Measurements from ENCODE around the gene TNFRSF4. TPM values are rescaled to one million over a fixed set of nuclear protein-coding genes. Genes with fewer than 3 reads are reported as not detected.

TNFRSF4 gene
- total RNA-seq, 1 experiment from 2014 or later, result 0.62 TPM

DNA sequence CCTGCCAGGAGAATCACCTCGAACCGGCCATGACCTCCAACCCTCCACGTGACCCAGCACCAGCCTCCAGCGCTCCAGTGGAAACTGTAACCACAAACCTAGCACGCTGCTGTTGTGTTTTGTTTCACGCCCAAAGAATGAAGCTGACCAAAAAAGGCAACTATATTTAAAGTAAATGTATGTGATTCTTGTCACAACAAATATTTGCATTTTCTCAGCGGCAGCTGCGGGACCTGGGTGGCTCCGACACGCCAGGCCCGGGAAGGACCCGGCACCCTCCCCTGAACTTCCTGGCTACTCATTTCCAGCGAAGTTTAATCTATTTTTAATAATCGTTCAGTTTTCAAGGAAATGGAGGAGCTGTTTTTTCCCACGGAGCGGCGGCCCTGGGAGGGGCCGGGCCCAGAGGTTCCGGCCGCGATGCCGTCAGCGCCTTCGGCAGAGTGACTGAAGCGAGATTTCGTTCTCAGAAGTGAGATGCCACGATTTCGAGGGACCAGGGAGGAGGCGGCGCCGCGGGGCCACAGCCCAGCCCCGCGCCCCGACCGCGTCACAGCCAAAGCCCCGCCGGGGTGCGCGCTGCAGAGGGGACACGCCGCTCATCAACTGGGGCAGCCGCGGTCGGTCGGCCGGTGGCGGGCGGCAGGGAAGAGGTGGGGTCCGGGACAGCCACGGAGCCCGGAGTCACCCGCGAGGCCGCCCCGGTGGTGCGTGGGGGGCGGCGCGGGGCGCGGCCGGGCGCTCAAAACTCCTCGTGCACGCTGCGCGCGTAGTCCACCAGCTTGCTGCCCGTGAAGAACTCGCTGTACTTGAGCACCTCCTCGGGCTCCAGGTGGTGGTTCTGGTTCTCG, 3.0 kb upstream of the TNFRSF4 start:
- no peaks in the 10 kb centered on the region for H3K27me3 ChIP-seq (ENCODE audit: control insufficient read depth, insufficient read depth, low read length)
- ChIA-PET CTCF (interaction anchor here (0.7 kb wide), 1 partner anchor 233 kb away, joined by 3 read pairs; no protein-coding TSS in a partner anchor), POLR2A (no interaction called here)
- in situ Hi-C loops (cut with HindIII; ENCODE audit: low pct_unique_long_range_greater_than_20kb, low sequenced_read_pairs) (no loop called here), intact Hi-C loops (cut with micrococcal nuclease; ENCODE audit: unreplicated experiment) (no loop called here)
- H3K27ac ChIP-seq (ENCODE audit: low read length), result no peak overlapping the region
- no peak for ATAC-seq
- no peak for TF ChIP-seq POLR2AphosphoS5 (IDR thresholded peaks at IDR 0.05; ENCODE audit: low read depth, low read length)
- no peak for TF ChIP-seq SIN3A (IDR thresholded peaks at IDR 0.05; ENCODE audit: borderline replicate concordance, insufficient read depth, low read depth, low read length)
- TF ChIP-seq, protein P1, sequence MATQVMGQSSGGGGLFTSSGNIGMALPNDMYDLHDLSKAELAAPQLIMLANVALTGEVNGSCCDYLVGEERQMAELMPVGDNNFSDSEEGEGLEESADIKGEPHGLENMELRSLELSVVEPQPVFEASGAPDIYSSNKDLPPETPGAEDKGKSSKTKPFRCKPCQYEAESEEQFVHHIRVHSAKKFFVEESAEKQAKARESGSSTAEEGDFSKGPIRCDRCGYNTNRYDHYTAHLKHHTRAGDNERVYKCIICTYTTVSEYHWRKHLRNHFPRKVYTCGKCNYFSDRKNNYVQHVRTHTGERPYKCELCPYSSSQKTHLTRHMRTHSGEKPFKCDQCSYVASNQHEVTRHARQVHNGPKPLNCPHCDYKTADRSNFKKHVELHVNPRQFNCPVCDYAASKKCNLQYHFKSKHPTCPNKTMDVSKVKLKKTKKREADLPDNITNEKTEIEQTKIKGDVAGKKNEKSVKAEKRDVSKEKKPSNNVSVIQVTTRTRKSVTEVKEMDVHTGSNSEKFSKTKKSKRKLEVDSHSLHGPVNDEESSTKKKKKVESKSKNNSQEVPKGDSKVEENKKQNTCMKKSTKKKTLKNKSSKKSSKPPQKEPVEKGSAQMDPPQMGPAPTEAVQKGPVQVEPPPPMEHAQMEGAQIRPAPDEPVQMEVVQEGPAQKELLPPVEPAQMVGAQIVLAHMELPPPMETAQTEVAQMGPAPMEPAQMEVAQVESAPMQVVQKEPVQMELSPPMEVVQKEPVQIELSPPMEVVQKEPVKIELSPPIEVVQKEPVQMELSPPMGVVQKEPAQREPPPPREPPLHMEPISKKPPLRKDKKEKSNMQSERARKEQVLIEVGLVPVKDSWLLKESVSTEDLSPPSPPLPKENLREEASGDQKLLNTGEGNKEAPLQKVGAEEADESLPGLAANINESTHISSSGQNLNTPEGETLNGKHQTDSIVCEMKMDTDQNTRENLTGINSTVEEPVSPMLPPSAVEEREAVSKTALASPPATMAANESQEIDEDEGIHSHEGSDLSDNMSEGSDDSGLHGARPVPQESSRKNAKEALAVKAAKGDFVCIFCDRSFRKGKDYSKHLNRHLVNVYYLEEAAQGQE (IDR thresholded peaks at IDR 0.05; ENCODE audit: insufficient read depth in 1 of 2, low read depth in 2 of 2, low read length in 1 of 2), result no peak
- TF ChIP-seq, protein P2, sequence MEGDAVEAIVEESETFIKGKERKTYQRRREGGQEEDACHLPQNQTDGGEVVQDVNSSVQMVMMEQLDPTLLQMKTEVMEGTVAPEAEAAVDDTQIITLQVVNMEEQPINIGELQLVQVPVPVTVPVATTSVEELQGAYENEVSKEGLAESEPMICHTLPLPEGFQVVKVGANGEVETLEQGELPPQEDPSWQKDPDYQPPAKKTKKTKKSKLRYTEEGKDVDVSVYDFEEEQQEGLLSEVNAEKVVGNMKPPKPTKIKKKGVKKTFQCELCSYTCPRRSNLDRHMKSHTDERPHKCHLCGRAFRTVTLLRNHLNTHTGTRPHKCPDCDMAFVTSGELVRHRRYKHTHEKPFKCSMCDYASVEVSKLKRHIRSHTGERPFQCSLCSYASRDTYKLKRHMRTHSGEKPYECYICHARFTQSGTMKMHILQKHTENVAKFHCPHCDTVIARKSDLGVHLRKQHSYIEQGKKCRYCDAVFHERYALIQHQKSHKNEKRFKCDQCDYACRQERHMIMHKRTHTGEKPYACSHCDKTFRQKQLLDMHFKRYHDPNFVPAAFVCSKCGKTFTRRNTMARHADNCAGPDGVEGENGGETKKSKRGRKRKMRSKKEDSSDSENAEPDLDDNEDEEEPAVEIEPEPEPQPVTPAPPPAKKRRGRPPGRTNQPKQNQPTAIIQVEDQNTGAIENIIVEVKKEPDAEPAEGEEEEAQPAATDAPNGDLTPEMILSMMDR (IDR thresholded peaks at IDR 0.05), result no peak
- no peak for TF ChIP-seq TCF7L2 (IDR thresholded peaks at IDR 0.05; ENCODE audit: low read depth, low read length)
- TSS peak; percentile 91 for BruUV-seq (replicated peaks)
- H3K9me3 ChIP-seq (ENCODE audit: control insufficient read depth, insufficient read depth, low read depth, low read length), result no peaks in the 10 kb centered on the region
- peaks cover 2% of the 10 kb centered on the region; the same call in 1 of the 2 replicates for H3K36me3 ChIP-seq (ENCODE audit: control insufficient read depth, insufficient read depth, low read length)
- H3K4me3 ChIP-seq (ENCODE audit: low read depth in 2 of 2, low read length in 2 of 2), result no peak overlapping the region
- H3K4me1 ChIP-seq (ENCODE audit: control insufficient read depth, insufficient read depth, low read length), result no peaks in the 10 kb centered on the region
- no peak for DNase-seq (ENCODE audit: low read depth, low spot score)

DNA sequence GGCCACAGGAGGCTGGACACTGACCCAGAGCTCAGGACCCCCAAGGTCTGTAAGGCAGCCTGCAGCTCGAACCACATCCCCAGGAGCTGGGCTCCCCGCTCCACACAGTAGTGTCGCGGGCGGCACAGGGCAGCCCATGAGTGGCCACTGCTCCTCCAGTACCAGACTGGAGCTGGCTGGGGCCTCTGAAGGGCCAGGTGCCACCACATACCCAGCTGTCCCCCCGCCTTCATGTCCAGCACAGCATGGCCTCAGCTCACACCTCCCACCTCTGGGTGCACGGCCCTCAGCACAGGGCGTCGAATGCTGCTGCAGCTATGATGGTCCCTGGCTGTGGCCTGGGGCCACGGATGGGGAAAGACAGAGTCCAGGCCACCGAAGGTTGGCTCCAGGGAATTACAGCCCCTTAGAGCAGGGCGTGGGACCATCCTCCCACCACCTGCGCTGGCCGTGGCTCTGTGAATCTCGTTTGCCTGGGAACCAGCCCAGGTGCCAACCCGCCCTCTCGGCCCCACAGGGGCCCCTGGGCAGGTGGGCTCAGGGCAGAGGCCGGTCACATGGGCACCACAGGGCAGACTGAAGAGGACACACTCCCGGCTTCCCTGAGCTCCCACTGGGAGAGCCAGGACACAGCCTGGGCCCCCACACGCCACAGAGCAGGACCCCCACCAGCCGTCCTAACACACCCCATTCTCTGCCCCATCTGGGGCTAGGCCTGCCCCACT, 2.1 kb upstream of the TNFRSF4 start:
- no TSS peak for BruUV-seq (replicated peaks)
- Histone ChIP-seq H3K4me3 (ENCODE audit: low read depth in 2 of 2, low read length in 2 of 2) (no peak overlapping the region), H3K36me3 (ENCODE audit: control insufficient read depth, insufficient read depth, low read length) (peaks cover 2% of the 10 kb centered on the region; the same call in 1 of the 2 replicates), H3K9me3 (ENCODE audit: control insufficient read depth, insufficient read depth, low read depth, low read length) (no peaks in the 10 kb centered on the region), H3K27me3 (ENCODE audit: control insufficient read depth, insufficient read depth, low read length) (no peaks in the 10 kb centered on the region), H3K27ac (ENCODE audit: low read length) (no peak overlapping the region), H3K4me1 (ENCODE audit: control insufficient read depth, insufficient read depth, low read length) (no peaks in the 10 kb centered on the region)
- intact Hi-C loops (cut with micrococcal nuclease; ENCODE audit: unreplicated experiment), result no loop called here
- peak; percentile 24; the same call in 1 of the 2 replicates for ATAC-seq
- DNase-seq (ENCODE audit: low read depth, low spot score), result no peak
- CTCF ChIA-PET, result no interaction called here
- in situ Hi-C loops (cut with HindIII; ENCODE audit: low pct_unique_long_range_greater_than_20kb, low sequenced_read_pairs), result no loop called here
- TF ChIP-seq POLR2AphosphoS5 (IDR thresholded peaks at IDR 0.05; ENCODE audit: low read depth, low read length) (no peak), SIN3A (IDR thresholded peaks at IDR 0.05; ENCODE audit: borderline replicate concordance, insufficient read depth, low read depth, low read length) (no peak), TCF7L2 (IDR thresholded peaks at IDR 0.05; ENCODE audit: low read depth, low read length) (no peak)
- TF ChIP-seq, protein P2 (IDR thresholded peaks at IDR 0.05), result no peak
- TF ChIP-seq, protein P1 (IDR thresholded peaks at IDR 0.05; ENCODE audit: insufficient read depth in 1 of 2, low read depth in 2 of 2, low read length in 1 of 2), result no peak
- POLR2A ChIA-PET, result interaction anchor here (0.5 kb wide), 1 partner anchor 36 kb away, joined by 5 read pairs; no protein-coding TSS in a partner anchor

Data from Panc1 (cell line).